Glutamatergic neuron (in vitro differentiated cells): ENCODE results near the gene PRRG4. TPM values are rescaled to one million over a fixed set of nuclear protein-coding genes. Genes with fewer than 3 reads are reported as not detected.
"Not testable (repeated sequence)": the region's sequence is repeated elsewhere in the genome, so short reads cannot be mapped to it uniquely, and the experiment has no call there.

ENCODE experiments used
- DNase-seq: peaks from one replicate; pipeline ENCODE4 v3.0.0; 2022
- H3K27ac Mint-ChIP-seq: one replicate; pipeline ENCODE4 v1.8.0; 2020; ENCODE audit warnings: mild to moderate bottlenecking, mixed read lengths, inconsistent platforms; ENCODE audit not compliant: unreplicated experiment
- H3K27me3 Mint-ChIP-seq: one replicate; pipeline ENCODE4 v1.8.0; 2020; ENCODE audit warnings: mild to moderate bottlenecking, moderate library complexity, mixed read lengths, inconsistent platforms; ENCODE audit not compliant: unreplicated experiment
- H3K36me3 Mint-ChIP-seq: one replicate; pipeline ENCODE4 v1.8.0; 2020; ENCODE audit warnings: mild to moderate bottlenecking, mixed read lengths, inconsistent platforms; ENCODE audit not compliant: unreplicated experiment
- H3K4me1 Mint-ChIP-seq: one replicate; pipeline ENCODE4 v1.8.0; 2020; ENCODE audit warnings: mild to moderate bottlenecking, low read depth, mixed read lengths, inconsistent platforms; ENCODE audit not compliant: unreplicated experiment
- H3K4me3 Mint-ChIP-seq: one replicate; pipeline ENCODE4 v1.8.0; 2020; ENCODE audit warnings: mild to moderate bottlenecking, mixed read lengths, inconsistent platforms; ENCODE audit not compliant: unreplicated experiment
- H3K9me3 Mint-ChIP-seq: one replicate; pipeline ENCODE4 v1.8.0; 2020; ENCODE audit warnings: mild to moderate bottlenecking, moderate library complexity, mixed read lengths, inconsistent platforms; ENCODE audit not compliant: unreplicated experiment
- total RNA-seq: library from RNA; stranded (reverse); fragmentation: NEBNext Ultra II Directional; extraction: Animal tissue kit (Norgen Biotek cat#: 25700); gene quantifications from one replicate; pipeline ENCODE4 v1.2.1, GENCODE V29; 2021; ENCODE audit not compliant: unreplicated experiment
- TF ChIP-seq, protein P1 (sequence below): fragments of 200-600 bp; sonication (generic); IDR thresholded peaks from one replicate; pipeline ENCODE4 v1.5.0; 2021; ENCODE audit not compliant: partially characterized antibody, unreplicated experiment

The PRRG4 gene
- total RNA-seq, 1 donor from 2014 or later = 0.10 TPM

DNA sequence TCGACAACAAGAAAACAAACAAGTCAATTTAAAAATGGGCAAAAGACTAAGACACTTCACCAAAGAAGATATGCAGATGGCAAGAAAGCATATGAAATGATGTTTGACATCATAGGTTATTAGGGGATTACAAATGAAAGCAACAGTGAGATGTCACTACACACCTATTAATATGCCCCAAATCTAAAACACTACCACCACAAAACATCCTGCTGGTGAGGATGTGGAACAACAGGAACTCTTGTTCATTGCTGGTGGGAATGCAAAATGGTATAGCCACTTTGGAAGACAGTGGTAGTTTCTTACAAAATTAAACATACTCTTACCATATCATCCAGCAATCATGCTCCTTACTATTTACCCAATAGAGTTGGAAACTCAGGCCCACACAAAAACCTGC, 29.0 kb downstream of the PRRG4 start:
- Mint-ChIP-seq H3K9me3 (no peaks in the 10 kb centered on the region), H3K4me1 (no peaks in the 10 kb centered on the region), H3K27me3 (no peaks in the 10 kb centered on the region), H3K4me3 (no peak overlapping the region), H3K36me3 (no peaks in the 10 kb centered on the region), H3K27ac (no peak overlapping the region)
- no peak for DNase-seq
- TF ChIP-seq, protein P1, sequence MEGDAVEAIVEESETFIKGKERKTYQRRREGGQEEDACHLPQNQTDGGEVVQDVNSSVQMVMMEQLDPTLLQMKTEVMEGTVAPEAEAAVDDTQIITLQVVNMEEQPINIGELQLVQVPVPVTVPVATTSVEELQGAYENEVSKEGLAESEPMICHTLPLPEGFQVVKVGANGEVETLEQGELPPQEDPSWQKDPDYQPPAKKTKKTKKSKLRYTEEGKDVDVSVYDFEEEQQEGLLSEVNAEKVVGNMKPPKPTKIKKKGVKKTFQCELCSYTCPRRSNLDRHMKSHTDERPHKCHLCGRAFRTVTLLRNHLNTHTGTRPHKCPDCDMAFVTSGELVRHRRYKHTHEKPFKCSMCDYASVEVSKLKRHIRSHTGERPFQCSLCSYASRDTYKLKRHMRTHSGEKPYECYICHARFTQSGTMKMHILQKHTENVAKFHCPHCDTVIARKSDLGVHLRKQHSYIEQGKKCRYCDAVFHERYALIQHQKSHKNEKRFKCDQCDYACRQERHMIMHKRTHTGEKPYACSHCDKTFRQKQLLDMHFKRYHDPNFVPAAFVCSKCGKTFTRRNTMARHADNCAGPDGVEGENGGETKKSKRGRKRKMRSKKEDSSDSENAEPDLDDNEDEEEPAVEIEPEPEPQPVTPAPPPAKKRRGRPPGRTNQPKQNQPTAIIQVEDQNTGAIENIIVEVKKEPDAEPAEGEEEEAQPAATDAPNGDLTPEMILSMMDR = peak; percentile 37

DNA sequence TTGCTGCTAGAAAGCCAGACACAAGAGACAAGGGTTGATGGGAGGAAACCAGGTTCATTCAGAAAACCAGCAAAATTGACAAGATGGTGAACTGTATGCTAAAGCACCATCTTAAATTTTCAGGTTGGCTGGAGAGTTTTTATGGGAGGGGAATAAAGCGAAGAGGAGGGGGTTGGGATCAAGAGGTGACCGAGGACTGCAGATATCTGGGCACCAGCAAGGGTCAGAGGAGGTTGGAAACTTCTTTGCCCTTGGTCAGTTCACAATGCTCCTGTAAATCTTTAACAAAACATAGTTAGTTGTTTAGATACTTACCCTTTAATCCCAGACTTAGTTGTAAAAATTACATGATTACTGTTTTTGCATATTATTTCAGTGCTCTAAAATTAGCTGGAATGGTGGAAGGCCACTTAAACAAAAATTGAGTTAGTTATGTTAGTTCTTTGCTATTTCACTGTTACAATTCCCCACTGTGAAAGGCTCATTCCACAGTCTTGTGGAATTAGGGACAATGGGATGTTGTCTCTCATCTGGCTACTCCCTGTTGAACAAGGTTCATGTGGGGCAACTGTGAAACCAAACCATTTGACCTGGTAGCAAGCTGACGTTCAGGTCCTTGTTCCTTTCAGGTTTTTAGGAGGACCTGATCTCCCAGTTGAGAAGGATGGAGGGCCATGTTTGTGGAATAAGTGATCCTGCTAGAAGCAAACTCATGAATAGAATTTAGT, 32.3 kb downstream of the PRRG4 start:
- Mint-ChIP-seq H3K9me3 (no peaks in the 10 kb centered on the region), H3K27ac (no peak overlapping the region), H3K4me3 (no peak overlapping the region), H3K27me3 (peaks cover 3% of the 10 kb centered on the region), H3K36me3 (no peaks in the 10 kb centered on the region), H3K4me1 (no peaks in the 10 kb centered on the region)
- TF ChIP-seq, protein P1 = no peak
- no peak for DNase-seq

DNA sequence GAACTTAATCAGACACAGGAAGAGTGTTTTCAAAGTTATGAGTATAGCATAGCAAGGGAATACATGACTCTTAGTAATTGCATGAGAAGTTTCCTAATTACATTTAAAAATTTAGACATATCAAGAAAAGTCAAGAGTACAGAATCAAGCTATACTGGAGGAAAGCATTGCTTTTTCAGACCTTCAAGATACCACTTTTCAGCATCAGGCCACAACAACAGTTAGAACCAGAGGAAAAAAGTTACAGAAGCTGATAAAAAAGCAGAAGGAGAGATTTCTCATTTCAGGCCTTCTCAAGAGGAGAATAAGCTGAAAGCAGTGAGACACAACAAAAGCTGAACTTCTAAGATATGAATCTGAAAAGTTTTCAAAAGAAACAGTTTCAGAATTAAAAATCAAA, 34.8 kb downstream of the PRRG4 start:
- H3K9me3 Mint-ChIP-seq = no peaks in the 10 kb centered on the region
- H3K4me3 Mint-ChIP-seq = no peak overlapping the region
- H3K27me3 Mint-ChIP-seq = peaks cover 3% of the 10 kb centered on the region
- no peaks in the 10 kb centered on the region for H3K4me1 Mint-ChIP-seq
- DNase-seq = no peak
- H3K36me3 Mint-ChIP-seq = no peaks in the 10 kb centered on the region
- no peak overlapping the region for H3K27ac Mint-ChIP-seq
- TF ChIP-seq, protein P1 = no peak

DNA sequence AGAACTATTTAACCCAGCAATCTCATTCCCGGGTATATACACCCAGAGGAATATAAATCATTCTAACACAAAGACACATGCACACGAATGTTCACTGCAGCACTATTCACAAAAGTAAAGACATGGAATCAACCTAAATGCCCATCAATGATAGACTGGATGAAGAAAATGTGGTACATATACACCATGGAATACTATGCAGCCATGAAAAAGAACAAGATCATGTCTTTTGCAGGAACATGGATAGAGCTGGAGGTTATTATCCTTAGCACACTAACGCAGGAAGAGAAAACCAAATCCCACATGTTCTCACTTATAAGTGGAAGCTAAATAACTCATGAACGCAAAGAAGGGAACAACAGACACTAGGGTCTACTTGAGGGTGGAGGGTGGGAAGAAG, 39.0 kb downstream of the PRRG4 start:
- not testable (repeated sequence) for H3K36me3 Mint-ChIP-seq, H3K4me3 Mint-ChIP-seq

DNA sequence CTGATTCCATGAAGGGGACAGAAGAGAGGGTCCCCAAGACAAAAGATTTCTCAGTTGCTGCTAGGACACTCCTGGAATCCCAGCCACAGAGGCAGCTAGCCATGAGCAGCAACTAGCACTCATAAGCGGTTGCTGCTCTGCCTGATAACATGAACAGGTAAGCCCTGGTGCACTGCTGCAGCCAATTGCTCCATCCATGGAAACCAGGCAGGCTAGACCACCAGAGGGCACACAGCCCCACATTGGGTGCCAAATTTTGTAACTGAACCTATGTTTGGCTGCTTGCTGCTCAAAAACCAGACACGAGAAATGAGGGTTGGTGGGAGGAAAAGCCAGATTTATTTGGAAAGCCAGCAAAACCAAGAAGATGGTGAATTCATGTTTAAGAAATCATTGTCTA, 40.9 kb downstream of the PRRG4 start:
- H3K27me3 Mint-ChIP-seq = peaks cover 3% of the 10 kb centered on the region
- peak; percentile 27 for DNase-seq
- no peaks in the 10 kb centered on the region for H3K4me1 Mint-ChIP-seq
- H3K36me3 Mint-ChIP-seq = no peaks in the 10 kb centered on the region
- no peak overlapping the region for H3K4me3 Mint-ChIP-seq
- TF ChIP-seq, protein P1 = no peak
- no peak overlapping the region for H3K27ac Mint-ChIP-seq
- H3K9me3 Mint-ChIP-seq = no peaks in the 10 kb centered on the region

More for the DNA sequence above, 39.0 kb downstream of the PRRG4 start:
- not testable (repeated sequence) for DNase-seq, H3K27me3 Mint-ChIP-seq, H3K9me3 Mint-ChIP-seq, H3K27ac Mint-ChIP-seq, H3K4me1 Mint-ChIP-seq
